ENCODE results near the gene CA6. TPM values are rescaled to one million over a fixed set of nuclear protein-coding genes. Genes with fewer than 3 reads are reported as not detected.

The CA6 gene
- total and polyA plus RNA-seq, 8 donors: not detected

DNA sequence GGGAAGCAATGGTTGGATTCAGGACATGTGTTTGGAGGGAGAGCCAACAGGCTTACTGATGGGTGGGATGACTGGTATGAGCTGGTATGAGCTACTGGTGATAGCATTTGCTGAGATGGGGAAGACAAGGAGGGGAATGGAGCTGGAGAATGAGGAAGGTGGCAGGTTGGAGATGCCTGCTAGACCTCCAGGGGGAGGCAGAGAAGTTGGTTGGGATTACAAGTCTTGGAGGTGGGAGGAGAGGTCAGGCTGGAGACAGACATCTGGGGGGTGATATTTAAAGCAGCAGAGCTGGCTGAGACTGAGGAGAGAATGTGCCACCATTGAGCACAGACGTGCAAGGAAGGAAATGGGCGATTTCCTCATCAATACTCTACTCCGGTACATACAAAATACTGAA, 35.3 kb upstream of the CA6 start:
- Histone ChIP-seq H3K9me3 (no peaks in the 10 kb centered on the region), H3K27me3 (no peaks in the 10 kb centered on the region), H3K4me3 (no peak overlapping the region), H3K27ac (no peak overlapping the region), H3K36me3 (no peaks in the 10 kb centered on the region), H3K4me1 (no peaks in the 10 kb centered on the region)
- 75 to 91% methylated on average over 3 of the region's 3 CpGs for WGBS, 2 donors
- FAIRE-seq (no peak), ATAC-seq (no peak), DNase-seq (no peak)
- intact Hi-C loops (cut with DNase I): loop anchor here in 1 of 3 donors (10.0 kb wide), 1 partner anchor 194 kb away; no protein-coding TSS in a partner anchor
- TF ChIP-seq, protein P1, sequence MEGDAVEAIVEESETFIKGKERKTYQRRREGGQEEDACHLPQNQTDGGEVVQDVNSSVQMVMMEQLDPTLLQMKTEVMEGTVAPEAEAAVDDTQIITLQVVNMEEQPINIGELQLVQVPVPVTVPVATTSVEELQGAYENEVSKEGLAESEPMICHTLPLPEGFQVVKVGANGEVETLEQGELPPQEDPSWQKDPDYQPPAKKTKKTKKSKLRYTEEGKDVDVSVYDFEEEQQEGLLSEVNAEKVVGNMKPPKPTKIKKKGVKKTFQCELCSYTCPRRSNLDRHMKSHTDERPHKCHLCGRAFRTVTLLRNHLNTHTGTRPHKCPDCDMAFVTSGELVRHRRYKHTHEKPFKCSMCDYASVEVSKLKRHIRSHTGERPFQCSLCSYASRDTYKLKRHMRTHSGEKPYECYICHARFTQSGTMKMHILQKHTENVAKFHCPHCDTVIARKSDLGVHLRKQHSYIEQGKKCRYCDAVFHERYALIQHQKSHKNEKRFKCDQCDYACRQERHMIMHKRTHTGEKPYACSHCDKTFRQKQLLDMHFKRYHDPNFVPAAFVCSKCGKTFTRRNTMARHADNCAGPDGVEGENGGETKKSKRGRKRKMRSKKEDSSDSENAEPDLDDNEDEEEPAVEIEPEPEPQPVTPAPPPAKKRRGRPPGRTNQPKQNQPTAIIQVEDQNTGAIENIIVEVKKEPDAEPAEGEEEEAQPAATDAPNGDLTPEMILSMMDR (IDR thresholded peaks at IDR 0.05): no peak

DNA sequence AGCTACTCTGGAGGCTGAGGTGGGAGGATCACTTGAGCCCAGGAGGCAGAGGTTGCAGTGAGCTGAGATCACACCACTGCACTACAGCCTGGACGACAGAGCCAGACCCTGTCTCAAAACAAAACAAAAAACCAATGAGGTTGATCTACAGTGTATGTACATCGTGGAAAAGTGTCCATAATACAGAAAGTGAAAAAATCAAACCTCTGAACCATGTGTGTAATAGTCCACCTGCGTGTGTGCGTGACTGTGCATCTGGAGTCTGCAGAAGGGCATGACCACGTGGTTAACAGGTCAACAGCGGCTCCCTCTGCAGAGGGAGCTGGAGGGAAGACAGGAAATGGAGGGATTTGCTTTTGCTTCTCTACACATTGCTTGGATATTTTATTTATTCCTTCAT, 34.8 kb upstream of the CA6 start:
- TF ChIP-seq, protein P1 (IDR thresholded peaks at IDR 0.05): no peak
- no peaks in the 10 kb centered on the region for H3K4me1 ChIP-seq
- no peak overlapping the region for H3K4me3 ChIP-seq
- H3K9me3 ChIP-seq: no peaks in the 10 kb centered on the region
- H3K36me3 ChIP-seq: no peaks in the 10 kb centered on the region
- ATAC-seq (no peak), DNase-seq (no peak), FAIRE-seq (no peak)
- H3K27ac ChIP-seq: no peak overlapping the region
- 60 to 61% methylated on average over 6 of the region's 6 CpGs for WGBS, 2 donors
- no peaks in the 10 kb centered on the region for H3K27me3 ChIP-seq
- intact Hi-C loops (cut with DNase I): loop anchor here in 1 of 3 donors (10.0 kb wide), 1 partner anchor 194 kb away; no protein-coding TSS in a partner anchor

DNA sequence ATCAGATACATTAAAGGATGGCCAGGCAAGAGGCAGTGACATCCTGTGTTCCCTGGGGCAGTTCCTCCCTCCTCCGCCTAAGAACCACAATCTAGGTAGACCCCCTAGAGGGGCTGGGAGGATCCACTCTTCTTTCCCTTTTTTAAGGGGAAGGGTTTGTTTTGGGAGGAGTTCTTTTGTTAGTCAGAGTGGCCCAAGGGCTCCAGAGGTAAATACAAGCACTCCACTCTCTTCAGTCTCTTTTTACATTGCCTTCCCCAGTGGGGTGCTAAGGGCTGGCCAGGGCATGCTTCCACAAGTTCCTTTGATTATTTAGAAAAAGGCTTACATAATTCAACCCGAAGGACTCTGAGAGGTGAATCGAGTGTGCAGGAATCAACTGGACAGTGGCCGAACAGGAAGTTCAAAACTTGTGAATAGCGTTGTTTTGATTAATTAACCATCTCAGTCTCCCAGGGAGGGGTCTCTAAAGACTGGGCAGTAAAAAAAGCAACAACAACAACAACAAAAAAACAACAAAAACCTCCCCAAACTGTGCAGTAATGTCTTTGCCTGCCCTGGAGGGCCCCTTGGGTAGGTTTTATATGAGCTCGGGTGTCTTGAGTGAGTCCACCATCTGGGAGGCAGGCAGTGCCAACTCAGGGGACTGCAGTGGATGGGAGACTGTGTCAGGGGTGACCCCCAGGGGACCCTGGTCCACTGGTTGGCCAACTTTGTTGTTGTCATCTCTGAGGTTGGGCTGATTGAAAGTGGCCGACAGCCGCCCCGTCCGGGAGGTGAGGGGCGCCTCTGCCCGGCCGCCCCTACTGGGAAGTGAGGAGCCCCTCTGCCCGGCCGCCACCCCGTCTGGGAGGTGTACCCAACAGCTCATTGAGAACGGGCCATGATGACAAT, 34.0 kb upstream of the CA6 start:
- Histone ChIP-seq H3K4me1 (no peaks in the 10 kb centered on the region), H3K4me3 (no peak overlapping the region), H3K36me3 (no peaks in the 10 kb centered on the region), H3K27me3 (no peaks in the 10 kb centered on the region), H3K9me3 (no peaks in the 10 kb centered on the region), H3K27ac (no peak overlapping the region)
- intact Hi-C loops (cut with DNase I): loop anchor here in 1 of 3 donors (10.0 kb wide), 1 partner anchor 193 kb away; no protein-coding TSS in a partner anchor
- WGBS, 2 donors: 78 to 88% methylated on average over 13 to 15 of the region's 17 CpGs
- DNase-seq (no peak), ATAC-seq (no peak), FAIRE-seq (no peak)
- TF ChIP-seq, protein P1 (IDR thresholded peaks at IDR 0.05): no peak

DNA sequence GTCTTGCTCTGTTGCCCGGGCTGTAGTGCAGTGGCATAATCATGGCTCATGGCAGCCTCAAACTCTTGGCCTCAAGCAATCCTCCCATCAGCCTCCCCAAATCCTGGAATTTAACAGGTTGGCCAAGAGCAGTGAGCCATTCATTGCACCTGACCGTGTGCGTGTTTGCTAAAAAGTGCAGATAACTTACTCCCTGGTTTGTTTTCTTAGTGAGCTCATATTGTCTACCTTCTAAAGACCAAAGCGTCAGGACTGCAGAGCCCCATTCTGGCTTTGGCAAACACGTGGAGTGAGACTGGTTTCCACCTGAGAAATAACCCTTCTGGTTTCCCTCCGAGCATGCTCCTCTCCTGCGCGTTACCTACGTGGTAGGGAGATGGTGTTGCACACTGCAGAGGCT, 32.2 kb upstream of the CA6 start:
- Histone ChIP-seq H3K4me3 (no peak overlapping the region), H3K4me1 (no peaks in the 10 kb centered on the region), H3K27me3 (no peaks in the 10 kb centered on the region), H3K36me3 (no peaks in the 10 kb centered on the region), H3K27ac (no peak overlapping the region), H3K9me3 (no peaks in the 10 kb centered on the region)
- DNase-seq: no peak
- no peak for ATAC-seq
- intact Hi-C loops (cut with DNase I): loop anchor here in 1 of 3 donors (10.0 kb wide), 1 partner anchor 191 kb away; no protein-coding TSS in a partner anchor
- no peak for FAIRE-seq
- TF ChIP-seq, protein P1 (IDR thresholded peaks at IDR 0.05): no peak
- WGBS, 2 donors: 60 to 66% methylated on average over 9 of the region's 9 CpGs

DNA sequence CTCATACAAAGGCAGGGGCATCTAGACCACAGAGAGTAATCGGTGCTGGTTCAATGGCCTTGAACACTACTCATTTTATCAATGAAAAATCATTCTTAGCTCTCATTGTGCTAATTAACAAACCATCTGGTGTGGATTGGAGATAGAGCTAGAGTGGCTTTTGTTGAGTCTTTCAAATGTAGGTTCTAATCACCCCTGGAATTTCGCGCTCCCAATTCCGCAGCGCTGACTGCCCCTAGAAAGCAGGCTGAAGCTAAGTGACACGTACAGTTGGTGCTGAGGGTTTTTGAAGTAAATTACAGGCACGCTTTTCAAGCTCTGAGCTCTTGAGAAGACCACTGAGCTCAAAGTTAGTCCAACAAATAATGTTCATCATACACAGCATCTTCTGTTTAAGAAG, 31.2 kb upstream of the CA6 start:
- no peak for ATAC-seq
- TF ChIP-seq, protein P1 (IDR thresholded peaks at IDR 0.05): no peak
- H3K4me1 ChIP-seq: no peaks in the 10 kb centered on the region
- no peak for FAIRE-seq
- H3K36me3 ChIP-seq: no peaks in the 10 kb centered on the region
- no peak for DNase-seq
- 77 to 82% methylated on average over 7 of the region's 7 CpGs for WGBS, 2 donors
- no peaks in the 10 kb centered on the region for H3K9me3 ChIP-seq
- no peak overlapping the region for H3K27ac ChIP-seq
- intact Hi-C loops (cut with DNase I): loop anchor here in 1 of 3 donors (10.0 kb wide), 1 partner anchor 190 kb away; no protein-coding TSS in a partner anchor
- no peak overlapping the region for H3K4me3 ChIP-seq
- H3K27me3 ChIP-seq: no peaks in the 10 kb centered on the region

Measured in pancreas (tissue), 10 donors.